HG03039 (cell line): ENCODE measurements around the gene GNAS.

Source experiments
- ATAC-seq: cut with Tn5 transposase; IDR thresholded peaks from one replicate; pipeline ENCODE4 v1.9.1; 2021; ENCODE audit warnings: mild to moderate bottlenecking, moderate library complexity; ENCODE audit not compliant: unreplicated experiment

The GNAS gene

DNA sequence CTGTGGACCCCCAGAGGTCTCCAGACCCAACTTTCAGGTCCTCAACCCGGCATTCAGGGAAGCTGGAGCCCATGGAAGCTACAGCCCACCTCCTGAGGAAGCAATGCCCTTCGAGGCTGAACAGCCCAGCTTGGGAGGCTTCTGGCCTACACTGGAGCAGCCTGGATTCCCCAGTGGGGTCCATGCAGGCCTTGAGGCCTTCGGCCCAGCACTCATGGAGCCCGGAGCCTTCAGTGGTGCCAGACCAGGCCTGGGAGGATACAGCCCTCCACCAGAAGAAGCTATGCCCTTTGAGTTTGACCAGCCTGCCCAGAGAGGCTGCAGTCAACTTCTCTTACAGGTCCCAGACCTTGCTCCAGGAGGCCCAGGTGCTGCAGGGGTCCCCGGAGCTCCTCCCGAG, 950 bp downstream of the GNAS start:
- ATAC-seq = no peak

DNA sequence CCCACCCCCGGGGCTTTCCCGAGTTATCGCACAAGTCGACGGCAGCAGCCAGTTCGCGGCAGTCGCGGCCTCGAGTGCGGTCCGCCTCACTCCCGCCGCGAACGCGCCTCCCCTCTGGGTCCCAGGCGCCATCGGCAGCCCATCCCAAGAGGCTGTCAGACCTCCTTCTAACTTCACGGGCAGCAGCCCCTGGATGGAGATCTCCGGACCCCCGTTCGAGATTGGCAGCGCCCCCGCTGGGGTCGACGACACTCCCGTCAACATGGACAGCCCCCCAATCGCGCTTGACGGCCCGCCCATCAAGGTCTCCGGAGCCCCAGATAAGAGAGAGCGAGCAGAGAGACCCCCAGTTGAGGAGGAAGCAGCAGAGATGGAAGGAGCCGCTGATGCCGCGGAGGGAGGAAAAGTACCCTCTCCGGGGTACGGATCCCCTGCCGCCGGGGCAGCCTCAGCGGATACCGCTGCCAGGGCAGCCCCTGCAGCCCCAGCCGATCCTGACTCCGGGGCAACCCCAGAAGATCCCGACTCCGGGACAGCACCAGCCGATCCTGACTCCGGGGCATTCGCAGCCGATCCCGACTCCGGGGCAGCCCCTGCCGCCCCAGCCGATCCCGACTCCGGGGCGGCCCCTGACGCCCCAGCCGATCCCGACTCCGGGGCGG, 1.6 kb downstream of the GNAS start:
- ATAC-seq = no peak

DNA sequence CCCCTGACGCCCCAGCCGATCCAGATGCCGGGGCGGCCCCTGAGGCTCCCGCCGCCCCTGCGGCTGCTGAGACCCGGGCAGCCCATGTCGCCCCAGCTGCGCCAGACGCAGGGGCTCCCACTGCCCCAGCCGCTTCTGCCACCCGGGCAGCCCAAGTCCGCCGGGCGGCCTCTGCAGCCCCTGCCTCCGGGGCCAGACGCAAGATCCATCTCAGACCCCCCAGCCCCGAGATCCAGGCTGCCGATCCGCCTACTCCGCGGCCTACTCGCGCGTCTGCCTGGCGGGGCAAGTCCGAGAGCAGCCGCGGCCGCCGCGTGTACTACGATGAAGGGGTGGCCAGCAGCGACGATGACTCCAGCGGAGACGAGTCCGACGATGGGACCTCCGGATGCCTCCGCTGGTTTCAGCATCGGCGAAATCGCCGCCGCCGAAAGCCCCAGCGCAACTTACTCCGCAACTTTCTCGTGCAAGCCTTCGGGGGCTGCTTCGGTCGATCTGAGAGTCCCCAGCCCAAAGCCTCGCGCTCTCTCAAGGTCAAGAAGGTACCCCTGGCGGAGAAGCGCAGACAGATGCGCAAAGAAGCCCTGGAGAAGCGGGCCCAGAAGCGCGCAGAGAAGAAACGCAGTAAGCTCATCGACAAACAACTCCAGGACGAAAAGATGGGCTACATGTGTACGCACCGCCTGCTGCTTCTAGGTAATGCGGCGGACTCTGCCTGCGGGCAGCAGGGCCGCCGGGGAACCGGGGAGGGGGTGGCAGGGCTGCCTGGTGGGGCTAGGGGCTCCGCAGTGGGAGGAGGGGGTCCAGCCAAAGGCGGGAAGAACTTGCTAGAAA, 2.3 kb downstream of the GNAS start:
- ATAC-seq = no peak

DNA sequence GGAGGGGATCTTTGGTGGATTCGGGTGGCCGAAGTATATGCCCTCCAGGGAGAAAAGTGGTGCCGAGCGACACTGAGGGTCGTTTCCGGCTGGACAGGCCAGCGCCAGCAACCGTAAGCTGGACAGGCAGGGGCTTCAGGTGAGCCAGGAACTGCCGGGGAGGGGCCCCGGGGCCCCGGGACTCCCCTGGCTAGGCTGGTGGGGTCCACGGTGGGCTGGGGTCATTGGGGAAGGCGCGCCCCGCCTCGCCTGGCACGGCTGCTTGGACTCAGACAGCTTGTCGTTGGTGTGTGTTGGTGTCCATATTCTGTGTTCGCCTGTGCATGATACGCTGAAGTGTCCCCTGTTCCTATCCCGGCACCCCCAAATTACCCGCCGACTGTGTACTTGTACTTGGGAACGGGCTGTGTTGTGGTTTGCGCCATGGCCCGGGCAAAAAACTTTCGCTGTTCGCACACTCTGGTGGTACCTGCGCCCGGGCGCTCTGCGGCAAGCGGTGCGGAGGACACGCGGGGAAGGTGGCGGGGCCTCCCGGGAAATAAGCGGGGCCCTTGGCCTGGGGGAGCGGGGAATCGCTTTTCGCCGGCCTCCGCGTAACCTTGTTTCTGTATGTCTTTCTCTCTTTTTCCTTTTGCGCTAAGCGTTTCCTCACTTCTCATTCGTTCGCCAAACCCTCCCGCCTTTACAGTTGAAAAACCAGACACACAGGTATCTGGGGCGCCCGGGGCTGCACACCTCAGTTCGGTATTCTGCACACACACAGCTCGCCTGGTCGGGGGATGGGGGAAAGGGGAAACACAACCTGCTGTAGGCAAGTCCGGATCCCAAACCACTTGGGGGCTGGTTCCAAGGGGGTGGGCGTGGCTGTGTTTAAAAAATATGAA, 3.2 kb downstream of the GNAS start:
- ATAC-seq = no peak

DNA sequence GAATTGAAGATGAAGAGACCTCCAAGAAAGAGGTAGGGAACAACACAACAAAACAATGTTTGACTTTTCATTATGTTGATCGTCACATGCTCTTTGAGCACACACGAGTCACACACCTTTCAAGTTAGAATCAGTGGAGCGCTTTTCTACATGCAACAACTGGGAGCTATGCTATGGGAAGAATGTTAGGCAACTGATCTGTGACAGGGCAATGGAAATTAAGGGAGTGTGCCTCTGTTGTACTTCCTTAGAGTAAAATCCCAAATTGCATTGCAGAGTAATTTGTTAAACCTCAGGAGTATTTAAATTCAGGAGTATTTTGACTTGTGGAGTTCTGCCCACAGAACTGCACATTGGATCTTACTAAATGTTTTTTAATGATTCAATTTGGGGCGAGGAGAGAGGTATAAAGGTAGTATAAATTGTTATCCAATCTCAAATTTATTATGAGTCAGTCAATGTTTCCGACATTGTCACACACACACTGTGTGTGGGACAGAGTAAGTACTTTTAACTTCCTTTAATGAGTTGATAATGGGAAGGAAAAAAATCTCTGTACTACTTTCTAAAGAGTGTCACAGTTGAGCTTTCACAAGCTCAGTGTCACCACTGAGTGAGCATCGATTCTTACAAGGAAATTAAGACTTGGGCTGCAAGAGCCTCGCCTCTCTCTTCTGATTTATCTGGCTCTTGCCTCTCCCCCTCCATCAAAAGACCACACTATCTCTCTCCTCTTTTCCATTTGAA, 10.7 kb downstream of the GNAS start:
- no peak for ATAC-seq

DNA sequence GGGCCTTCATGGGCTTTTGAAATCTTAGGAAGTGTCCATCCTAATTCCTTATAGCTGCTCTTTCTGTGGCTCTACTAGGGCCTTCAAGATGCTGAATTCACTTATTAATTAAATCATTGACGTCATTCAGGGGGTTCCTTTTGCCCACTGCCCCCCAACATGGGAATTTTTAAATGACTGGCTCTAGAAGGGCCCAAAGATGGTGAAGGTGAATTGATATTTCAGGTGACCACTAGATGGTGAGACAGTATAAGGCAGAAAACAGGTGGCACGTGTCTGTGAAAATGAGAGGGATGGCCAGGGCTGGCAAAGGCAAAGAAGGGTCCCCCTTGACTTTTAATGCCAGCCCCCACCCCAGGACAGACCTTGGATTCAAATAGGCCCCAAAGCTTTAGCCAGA, 11.8 kb downstream of the GNAS start:
- no peak for ATAC-seq

DNA sequence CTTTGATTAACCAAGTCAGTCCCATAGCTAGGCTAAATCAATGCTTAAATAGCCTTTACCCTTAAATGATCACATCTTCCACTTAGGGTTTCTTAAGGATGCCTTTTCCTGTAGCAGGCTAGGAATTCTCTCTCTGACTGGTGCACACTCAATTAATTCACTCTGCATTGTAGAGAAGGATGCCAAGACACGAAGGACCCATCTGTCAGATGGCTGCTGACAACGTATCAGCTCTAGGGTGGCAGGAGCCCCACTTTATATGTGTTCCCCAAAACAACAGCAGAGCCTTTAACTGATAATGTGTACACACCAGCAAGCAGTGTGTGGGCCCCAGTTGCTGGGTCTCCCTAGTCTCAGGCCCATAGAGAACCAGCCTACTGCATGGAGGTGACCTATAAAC, 13.3 kb downstream of the GNAS start:
- no peak for ATAC-seq

DNA sequence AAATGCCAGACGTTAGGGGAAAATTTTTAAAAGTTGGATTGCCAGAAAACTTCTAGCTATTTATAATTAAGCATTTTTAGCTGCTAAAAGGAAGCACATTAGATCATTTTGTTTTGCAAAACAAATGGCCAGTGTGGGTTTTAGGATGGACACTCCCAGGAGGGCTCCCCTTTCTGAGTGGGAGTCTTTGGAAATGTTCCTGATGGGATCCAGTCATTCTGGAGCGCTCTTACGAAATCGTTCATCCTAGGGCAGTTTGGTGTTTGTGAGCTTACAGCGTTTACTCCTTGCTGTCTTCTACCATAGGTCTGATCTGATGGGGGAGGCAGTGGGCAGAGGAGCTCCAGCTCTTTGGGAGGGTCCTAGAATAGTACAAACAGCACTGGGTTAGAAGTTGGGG, 14.7 kb downstream of the GNAS start:
- ATAC-seq = no peak

DNA sequence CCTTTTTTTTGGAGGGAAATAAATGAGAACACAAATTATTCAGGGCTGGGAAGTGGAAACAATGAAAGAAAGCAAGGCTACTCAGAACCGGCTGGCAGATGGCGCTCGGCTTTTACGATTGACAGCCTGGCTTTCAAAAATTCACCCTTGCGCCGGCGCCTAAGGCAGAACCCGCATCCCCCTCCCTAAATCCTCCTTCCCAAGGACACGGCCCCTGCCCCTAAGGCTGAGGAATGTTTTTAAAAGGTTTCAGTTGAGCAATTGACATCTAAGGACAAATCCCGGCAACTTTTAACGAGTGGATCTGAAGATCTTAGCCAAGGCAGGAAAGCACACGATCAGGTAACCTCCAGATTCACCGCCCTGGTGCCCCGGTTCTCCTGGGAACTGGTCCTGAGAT, 16.3 kb downstream of the GNAS start:
- no peak for ATAC-seq

DNA sequence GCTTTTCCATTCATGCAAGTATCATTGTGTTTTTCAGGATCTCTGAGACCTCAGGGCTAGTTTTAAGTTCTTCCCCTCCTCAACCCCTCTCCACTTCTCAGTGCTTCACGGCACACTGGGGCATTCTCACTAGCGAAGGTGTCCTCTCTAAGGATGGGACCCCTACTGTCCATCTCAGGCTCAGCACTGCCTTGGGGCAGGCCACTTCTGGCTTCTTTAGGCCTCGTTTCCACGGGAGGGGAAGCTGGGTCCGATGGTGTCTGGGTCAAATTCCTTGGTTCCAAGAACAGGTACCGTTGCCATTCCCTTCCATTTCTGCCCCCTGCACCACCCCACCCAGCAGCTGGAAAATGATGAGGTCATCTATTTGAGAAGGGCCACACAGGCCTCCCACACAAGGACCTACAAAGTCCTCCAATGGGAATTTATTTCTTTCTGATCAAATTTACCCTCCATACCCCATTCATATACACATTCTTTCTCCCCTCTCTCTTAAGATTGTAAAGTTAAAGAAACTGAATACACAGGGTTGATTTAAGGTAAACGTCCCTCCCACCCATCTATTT, 17.2 kb downstream of the GNAS start:
- ATAC-seq = no peak

DNA sequence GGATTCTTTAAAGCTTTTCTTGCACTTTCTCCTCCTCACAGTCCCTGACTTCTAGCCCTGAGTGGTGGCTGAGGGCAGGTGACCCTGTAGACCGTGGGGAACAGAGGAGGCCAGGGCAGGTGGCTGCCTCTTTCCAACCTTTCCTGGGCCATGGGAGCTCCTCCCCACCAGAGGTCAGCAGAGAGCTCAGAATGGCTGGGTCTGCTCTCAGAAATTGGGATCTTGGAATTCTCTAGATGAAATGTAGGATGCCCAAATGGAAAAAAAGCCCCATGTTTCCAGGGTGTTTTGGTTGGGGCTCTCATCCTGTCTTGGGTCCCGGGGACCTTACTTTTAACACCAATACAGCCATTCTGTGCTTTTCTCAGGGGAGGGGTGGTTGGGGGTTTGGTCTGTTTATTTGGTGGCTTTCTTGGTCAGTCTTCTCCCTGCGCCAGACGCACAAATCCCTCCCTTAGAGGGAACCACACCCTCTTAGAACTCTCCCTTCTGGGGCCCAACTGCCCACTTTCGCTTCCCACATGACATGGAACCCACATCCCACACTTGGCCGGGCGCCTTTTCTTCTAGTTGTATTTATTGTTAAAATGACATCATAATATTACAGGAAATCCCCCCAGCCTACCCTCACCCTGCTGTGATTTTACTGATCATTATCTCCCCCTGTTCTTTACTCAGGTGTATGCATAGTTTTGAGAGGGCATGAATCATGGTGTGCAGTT, 17.9 kb downstream of the GNAS start:
- ATAC-seq = no peak

DNA sequence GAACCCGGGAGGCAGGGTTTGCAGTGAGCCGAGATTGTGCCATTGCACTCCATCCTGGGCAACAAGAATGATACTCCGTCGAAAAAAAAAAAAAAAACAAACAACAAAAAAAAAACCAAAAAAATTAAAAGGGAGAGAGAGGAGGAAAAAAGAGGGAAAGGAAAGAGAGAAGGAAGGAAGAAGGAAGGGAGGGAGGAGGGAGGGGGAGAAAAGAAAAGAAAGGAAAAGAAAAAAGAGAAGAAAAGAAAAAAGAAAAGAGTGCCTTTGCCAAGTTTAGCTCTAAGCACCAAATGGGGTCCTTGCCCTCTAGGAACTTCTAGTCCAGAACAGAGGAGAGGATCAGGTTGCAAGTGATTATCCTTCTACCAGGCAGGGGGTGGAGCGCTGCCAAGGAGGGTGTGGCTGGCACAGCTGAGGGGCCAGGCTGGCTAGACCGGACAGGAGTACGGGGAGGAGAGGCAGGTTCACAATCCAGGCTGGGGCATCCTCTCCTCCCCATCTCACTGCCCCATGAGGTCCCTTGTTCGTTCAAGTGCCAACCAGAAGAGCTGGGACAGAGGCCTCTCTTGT, 19.1 kb downstream of the GNAS start:
- no peak for ATAC-seq

DNA sequence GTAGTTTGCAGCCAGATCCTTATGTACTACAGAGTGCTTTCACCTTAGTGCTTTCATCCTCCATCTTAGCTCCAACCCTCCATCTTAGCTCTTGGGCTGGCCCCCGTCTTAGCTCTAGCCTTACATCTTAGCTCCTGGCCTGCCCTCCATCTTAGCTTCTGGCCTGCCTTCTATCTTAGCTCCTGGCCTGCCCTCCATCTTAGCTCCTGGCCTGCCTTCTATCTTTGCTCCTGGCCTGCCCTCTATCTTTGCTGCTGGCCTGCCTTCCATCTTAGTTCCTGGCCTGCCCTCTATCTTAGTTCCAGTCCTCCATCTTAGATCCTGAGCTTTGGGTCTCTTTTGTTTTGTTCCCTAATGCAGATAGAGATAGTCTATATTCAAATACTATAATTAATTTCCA, 22.0 kb downstream of the GNAS start:
- no peak for ATAC-seq

DNA sequence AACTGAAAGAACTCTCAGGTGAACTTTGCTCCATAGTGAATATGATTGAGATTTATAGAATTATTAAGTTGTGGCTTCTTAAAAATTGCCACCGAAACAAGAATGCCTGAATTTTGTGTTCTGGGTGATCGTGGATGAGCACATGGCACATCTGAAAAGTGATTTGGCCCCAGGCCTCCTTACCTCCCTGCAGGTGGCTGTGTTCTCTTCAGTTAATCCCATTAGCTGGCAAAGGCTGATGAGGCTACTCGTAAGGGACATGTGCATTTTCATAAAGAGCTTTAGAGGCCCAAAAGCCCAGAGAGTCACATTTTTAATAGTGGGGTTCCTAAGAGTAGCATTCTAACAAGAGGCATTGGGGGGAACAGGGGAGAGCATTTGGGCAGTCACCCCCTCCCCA, 22.6 kb downstream of the GNAS start:
- ATAC-seq = no peak

DNA sequence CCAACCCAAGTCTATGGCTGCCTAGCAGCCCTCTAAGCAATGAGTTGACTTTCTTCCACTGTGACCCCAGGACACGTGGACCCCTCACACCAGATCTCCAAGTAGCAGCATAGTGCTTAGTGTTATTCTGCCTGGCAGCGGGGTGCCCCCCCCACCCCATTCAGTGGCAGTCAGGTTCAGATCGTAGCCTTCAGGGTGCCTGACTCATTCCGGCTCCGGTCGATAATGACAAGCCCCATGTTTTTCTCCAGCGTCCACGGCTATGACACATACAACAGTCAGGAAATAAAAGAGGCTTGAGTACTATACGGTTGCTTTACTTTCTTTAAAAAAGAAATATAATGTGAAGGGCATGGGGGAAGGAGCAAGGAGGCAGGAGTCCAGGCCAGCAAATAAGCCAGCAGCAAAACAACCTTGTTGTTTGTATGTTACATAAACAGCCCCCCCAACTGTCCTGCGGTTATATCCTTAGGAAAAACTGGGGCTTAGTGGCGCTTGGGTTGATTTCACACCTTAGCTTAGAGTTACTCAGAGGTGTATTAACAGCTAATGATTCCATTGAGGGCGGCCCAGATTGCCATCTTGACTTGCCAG, 23.1 kb downstream of the GNAS start:
- ATAC-seq = no peak

DNA sequence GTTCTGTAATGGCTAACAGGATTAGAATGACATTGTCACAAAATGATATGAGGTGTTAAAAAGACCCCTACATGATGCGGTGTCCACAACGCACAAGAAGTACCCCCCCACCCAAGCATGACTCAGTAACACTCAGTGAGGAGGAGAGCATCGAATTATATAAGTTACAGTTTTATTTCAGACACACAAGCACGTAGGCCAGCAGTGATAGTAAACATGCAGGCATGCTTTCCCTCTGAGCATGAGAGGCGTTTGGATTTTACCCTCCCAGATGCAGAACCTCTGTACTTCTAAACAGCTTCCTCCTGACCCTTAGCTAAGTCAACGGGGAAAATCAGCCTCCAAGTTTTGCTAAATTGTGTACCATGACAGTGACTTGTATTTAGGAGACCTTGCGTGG, 23.9 kb downstream of the GNAS start:
- ATAC-seq = no peak

DNA sequence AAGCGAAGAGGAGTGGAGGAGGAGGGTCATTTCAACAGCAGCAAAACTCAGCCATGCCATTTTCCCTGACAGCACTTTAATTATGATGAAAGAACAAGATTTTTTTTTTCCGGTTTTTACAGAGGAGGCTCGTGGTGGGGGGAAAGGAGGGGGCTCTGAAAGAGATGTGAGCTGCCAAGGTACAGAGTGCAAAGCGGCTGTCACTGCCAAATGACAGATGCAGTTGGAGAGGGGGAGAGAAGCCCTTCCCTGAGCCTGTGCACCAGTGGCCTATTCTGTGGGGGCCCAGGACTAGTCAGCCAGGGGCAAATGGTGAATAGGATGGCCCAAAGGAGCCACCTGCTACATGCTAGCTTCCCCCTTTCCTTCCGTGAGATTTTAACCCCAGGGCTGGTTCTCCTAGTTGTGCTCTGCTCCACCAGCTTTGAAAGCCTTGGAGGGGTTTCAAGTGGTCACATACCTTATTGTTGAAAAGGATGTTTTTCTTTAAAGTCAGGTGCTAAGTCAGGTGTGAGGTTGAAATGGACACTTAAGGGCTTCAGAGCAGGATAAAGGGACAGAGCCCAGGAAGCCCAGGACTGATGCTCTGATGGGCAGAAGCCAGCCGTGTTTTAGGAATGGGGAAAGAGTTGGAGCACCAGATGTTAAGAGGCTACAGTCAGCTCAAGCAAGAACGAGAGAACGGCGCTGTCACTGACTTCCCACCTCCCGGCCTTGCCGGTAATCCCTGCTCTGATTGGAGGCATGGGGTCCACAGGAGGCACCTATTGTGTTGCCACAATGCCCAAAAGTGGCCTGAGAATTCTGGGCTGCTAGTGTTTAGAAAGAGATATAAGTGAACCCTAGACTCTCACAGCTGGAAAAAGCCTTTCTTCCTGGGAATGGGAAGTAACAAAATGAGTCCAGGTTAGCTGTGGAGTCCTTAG, 24.8 kb downstream of the GNAS start:
- no peak for ATAC-seq

DNA sequence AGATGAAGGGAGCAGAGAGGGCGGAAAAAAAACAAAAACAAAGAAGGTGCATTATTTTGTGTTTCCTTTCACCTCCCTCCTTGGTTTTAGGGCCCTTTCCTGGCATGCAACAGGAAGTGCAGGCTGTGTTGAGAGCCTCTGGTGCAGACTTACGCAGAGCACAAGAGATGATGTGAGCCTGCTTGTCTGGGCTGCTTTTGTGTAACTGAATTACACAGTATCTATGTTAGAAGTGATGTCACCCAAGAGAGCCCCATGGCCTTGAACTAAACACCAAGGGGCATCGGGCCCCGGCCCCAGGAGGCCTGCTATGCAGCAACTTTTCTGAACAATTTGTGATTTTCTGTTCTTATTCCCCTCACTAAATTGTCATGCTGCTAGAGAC, 25.5 kb downstream of the GNAS start:
- no peak for ATAC-seq
